ENCODE measurements around the gene AGER.
"Not testable (repeated sequence)": the region's sequence is repeated elsewhere in the genome, so short reads cannot be mapped to it uniquely, and the experiment has no call there.

The AGER gene

DNA sequence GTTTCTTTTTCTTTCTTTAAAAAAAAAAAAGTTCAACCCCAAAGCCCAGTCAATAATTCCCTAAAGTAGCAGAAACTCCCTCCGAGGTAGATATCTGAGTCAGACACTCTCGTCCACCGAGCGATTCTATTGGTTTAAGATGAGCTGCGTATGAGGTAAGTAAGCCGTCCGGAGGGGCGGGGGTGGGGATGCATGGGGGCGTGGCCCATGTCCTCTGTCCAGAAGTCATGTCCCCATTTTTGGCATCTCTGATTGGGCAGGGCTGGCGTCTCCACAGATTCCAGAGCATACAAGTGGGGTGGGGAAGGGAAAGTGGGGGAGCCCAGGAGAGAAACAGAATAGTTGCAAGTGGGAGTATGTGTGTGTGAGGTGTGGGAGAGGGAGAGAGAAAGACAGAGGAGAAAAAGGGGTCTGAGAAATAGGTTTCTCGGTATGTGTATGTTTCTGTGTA lies 1.7 kb upstream of the AGER start:
- DNase-seq: not testable (repeated sequence)

DNA sequence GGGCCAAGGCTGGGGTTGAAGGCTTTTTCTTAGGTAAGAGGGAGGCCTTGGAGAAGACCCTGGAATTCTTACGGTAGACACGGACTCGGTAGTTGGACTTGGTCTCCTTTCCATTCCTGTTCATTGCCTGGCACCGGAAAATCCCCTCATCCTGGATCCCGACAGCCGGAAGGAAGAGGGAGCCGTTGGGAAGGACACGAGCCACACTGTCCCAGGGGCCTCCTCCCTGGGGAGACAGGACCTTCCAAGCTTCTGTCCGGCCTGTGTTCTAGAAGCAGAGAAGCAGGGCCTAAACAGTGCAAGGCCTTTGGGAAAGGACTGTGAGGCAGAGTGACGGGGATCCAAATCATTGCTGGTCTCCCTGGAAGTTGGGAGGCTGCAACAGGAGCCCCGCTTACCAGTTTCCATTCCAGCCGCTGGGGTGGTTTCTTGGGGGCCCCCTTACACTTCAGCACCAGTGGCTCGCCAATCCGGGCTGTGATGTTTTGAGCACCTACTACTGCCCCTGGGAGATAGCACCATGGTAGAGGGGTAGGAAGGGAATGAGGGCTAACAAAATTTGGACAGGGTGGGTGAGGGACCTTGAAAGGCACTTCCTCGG lies 470 bp downstream of the AGER start:
- DNase-seq: no peak

GRCh38 chr6:32183030-32183429 lies 1.0 kb downstream of the AGER start:
- DNase-seq: no peak

DNA sequence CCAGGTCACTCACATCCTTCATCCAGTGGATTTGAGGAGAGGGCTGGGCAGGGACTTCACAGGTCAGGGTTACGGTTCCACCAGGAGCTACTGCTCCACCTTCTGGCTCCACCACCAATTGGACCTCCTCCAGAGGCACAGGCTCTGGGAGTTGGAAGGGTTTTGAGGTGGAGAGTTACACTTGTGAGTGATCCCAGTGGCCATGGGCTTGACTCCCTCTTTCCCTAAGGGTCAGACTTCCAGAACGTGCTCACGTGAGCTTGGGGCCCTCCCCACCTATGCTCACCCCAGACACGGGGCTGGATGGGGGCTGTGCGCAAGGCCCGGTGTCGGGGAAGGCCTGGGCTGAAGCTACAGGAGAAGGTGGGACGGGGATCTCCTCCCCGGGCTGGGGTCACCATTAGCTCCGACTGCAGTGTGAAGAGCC lies 1.5 kb downstream of the AGER start:
- DNase-seq: no peak

DNA sequence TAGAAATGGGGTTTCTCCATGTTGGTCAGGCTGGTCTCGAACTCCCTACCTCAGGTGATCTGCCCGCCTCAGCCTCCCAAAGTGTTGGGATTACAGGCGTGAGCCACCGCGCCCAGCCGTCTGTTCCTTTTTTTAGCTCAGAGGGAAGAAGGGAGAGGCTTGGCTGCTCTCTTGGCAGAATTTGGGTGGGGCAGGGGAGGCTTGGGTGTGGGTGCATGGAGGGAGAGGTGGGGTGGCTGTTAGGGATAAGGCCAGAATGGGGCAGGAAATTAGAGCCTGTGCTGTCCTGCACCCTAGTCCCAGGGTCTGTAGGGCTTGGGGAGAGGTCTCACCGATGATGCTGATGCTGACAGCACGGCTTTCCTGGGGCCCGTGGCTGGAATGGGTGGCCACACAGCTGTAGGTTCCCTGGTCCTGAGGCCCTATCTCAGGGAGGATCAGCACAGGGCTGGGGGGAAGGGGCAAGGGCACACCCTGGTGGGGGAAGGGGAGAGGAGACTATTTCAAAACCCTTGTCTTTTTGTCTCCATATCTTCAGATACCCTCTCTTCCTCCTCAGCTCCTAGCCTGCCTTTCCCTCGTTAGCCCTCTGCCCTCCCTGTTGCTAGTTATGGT lies 2.0 kb downstream of the AGER start:
- DNase-seq: no peak

DNA sequence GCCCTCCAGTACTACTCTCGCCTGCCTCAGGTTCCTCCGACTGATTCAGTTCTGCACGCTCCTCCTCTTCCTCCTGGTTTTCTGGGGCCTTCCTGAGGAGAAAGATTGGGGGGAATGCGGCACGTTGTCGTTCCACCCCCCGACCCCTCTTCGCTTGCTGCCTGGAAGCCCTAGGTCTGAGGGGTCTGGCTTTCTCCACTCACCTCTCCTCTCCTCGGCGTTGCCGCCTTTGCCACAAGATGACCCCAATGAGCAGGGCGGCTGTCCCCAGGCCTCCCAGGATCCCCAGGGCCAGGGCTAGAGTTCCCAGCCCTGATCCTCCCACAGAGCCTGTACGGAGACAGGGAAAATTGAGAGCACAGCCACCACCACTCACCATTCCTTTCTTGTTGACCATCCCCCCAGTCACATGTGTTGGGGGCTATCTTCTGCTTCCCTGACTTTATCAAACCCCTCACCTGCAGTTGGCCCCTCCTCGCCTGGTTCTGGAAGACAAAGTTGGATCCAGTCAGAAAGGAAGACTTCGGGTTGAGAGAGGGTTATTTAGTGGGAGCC lies 2.8 kb downstream of the AGER start:
- no peak for DNase-seq

- DNase-seq: no peak
These were observed 4.2 kb downstream of the AGER start for GRCh38 chr6:32179766-32180405.

- DNase-seq: no peak
These were observed 5.3 kb downstream of the AGER start for GRCh38 chr6:32178547-32179440.

DNA sequence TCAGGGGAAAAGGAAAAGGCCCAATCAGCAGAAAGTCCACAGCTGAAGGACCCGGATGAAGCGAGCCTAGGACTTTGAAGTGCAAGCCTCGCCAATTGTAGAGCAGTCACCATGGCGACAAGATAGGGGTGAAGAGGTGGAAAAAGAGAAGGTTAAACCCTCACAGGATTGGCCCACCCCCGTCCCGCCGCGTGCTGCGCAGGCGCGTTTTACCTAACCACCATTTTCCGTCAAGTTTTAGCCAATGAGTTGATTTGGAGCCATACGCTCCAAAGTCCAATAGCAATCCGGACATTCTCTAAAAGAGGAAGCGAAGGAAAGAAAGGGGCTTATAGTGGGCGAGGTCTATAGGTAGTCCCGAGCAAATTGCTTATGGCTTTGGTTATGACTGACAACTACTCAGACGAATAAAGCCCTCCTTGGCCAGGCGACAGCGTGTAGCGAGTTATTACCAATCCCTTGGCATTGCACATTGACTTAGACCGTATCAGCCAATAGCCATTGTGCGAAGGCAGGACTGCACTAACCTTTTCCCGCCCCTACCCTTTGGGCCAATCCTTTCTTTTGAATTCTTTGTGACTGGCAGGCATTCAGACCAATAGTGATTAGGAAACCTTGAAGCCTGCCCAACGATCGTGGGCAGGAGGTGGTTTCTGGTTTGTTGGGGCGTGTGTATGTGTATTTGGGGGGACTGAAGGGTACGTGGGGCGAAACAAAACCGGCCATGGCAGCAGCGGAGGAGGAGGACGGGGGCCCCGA lies 6.1 kb downstream of the AGER start, which contains the start of gene RNF5:
TSS of gene RNF5 (plus strand) at position 618 of the 759 bp plus-strand sequence. CDS start at position 725, 107 bp downstream.
- DNase-seq: peak; percentile 99

GRCh38 chr6:32177183-32177787 lies 6.8 kb downstream of the AGER start:
- peak; percentile 76 for DNase-seq

DNA sequence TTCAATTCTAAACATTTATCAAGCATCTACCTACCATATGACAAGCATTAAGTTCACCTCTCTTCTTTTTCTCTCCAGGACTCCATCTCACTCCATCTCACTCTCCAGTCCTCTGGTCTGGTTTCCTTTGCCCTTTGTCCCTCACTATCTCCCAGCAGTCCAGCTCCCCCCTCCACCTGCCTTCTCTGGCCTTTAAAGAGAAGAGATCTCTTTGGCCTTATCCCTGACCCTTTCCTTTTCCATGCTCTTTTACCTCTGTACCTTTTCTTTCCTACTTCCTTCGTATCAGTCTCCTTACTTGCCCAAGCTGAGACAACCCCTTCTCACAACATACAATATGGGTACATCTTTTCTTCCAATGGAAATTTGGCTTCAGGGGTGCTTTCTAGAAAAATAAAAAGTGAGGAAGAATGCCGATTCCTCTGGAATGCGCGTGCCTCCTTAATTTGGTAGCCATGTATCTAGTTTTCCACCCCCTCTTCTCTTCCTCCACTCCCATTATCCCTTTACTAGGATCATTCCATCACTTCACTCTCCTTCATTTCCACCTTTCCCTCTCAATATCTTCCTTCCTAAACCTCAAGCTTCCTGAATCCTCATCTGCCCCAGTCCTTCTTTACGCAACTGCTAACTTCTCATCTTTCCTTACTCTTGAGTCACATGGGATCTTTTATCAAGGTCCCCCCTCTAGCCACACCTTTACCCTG lies 7.4 kb downstream of the AGER start:
- no peak for DNase-seq

GRCh38 chr6:32175711-32176475 lies 8.2 kb downstream of the AGER start, which contains the start of gene AGPAT1:
Gene AGPAT1, minus strand, starts transcription at chr6:32176084. Its CDS starts 4,588 bp downstream, at chr6:32171496.
- peak; percentile 86 for DNase-seq

- DNase-seq: no peak
These were observed 8.7 kb downstream of the AGER start for GRCh38 chr6:32175322-32175710.

DNA sequence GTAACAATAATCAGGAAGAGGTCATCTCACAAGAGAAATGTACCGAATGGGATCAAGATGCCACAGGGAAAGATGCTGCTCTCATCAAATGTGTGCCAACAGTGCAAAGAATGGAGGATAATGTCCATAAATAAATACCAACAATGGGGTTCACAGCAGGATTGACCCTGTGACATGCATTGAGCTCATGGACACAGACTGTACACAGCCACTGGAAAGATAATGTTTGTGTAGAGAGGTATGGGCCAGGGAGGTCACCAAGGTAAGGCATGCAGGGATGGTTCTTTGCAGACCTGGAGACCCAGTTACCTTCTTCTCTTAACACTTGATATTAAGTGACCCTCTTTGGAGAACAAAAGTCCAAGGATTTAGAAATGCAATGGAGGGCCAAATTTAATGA lies 9.6 kb downstream of the AGER start:
- no peak for DNase-seq

- DNase-seq: no peak
These were observed 10.9 kb downstream of the AGER start for GRCh38 chr6:32173051-32173727.

- no peak for DNase-seq
These were observed 12.8 kb downstream of the AGER start for GRCh38 chr6:32171234-32171633.

GRCh38 chr6:32170294-32170693 lies 13.8 kb downstream of the AGER start:
- no peak for DNase-seq

DNA sequence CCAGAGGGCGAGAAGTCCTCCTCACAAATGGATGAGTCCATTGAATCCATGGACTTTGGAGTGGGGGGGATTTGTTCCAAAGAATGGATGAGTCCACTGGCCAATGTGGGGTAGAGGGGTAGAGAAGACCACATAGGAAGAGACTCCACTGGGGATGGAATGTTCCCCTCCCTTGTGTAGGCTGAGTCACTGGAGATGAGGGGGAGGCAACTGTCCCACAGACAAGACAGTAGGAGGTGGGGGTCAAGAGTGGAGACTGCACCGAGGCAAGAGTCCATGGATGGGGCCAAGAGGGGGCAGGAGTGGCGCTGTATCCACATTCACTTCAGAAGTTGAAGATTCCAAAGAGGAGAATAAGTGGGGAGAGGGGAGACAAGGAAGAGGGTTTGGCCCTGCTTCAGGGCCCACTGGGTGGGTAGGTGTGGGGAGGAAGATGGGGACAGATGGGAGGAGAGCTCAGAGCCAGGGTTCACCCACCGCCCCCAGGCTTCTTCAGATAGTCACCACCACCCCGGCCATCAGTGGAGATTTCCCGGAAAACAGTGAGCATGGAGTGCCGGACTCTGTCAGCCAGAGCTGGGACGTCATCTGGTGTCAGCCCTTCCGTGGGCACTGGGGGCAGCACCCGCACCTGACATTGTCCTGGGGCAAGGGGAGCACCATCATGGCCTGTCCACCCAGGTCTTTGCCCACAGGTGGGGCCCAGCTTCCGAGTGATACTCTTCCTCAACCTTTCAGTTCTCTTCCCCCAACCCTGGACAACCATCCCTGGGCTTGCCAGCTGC lies 15.1 kb downstream of the AGER start:
- DNase-seq: no peak

- no peak for DNase-seq
These were observed 15.7 kb downstream of the AGER start for GRCh38 chr6:32168350-32168749.
